UCSD-AML1 (cell line): Measurements from ENCODE around the gene GZMM.

Experiments used
- DNase-seq: peaks from one replicate; lab custom pipeline; 2025; ENCODE audit not compliant: unreplicated experiment; lab: John Stamatoyannopoulos, UW

Gene GZMM

GRCh38 chr19:511101-511851, 32.6 kb upstream of the GZMM start:
- DNase-seq = peak; percentile 78

GRCh38 chr19:512547-513365, 31.1 kb upstream of the GZMM start:
- no peak for DNase-seq

- DNase-seq = no peak
Observed at GRCh38 chr19:513368-514165, 30.3 kb upstream of the GZMM start.

GRCh38 chr19:514166-514663, 29.6 kb upstream of the GZMM start:
- no peak for DNase-seq

- no peak for DNase-seq
Observed at GRCh38 chr19:517721-518597, 25.9 kb upstream of the GZMM start.

GRCh38 chr19:518598-519231, 25.1 kb upstream of the GZMM start:
- no peak for DNase-seq

GRCh38 chr19:519449-519865, 24.4 kb upstream of the GZMM start:
- DNase-seq = no peak

- no peak for DNase-seq
Observed at GRCh38 chr19:522726-523125, 21.1 kb upstream of the GZMM start.

GRCh38 chr19:524062-524674, 19.7 kb upstream of the GZMM start:
- no peak for DNase-seq

GRCh38 chr19:525029-525428, 18.8 kb upstream of the GZMM start:
- DNase-seq = no peak

- no peak for DNase-seq
Observed at GRCh38 chr19:525857-526419, 17.9 kb upstream of the GZMM start.

- no peak for DNase-seq
Observed at GRCh38 chr19:530134-531008, 13.5 kb upstream of the GZMM start.

- DNase-seq = peak; percentile 91
Observed at GRCh38 chr19:531009-531752, 12.7 kb upstream of the GZMM start.

- DNase-seq = no peak
Observed at GRCh38 chr19:531753-532560, 11.9 kb upstream of the GZMM start, which contains the start of gene CDC34. Gene CDC34, plus strand, starts transcription at chr19:531760. Its CDS starts 172 bp downstream, at chr19:531932.

- peak; percentile 62 for DNase-seq
Observed at GRCh38 chr19:532561-533363, 11.1 kb upstream of the GZMM start.
